ENCODE data around the gene SPEN. TPM values are rescaled to one million over a fixed set of nuclear protein-coding genes. Genes with fewer than 3 reads are reported as not detected.
"Not testable (repeated sequence)": the region's sequence is repeated elsewhere in the genome, so short reads cannot be mapped to it uniquely, and the experiment has no call there.

SPEN gene
- polyA plus RNA-seq, 1 donor = 38.3 TPM

GRCh38 chr1:15962671-15963362 is 115.3 kb downstream of the SPEN start:
- no peak for DNase-seq

- no peak for DNase-seq
Measured at GRCh38 chr1:15963363-15963967, 116.0 kb downstream of the SPEN start.

- no peak for DNase-seq
Measured at GRCh38 chr1:15963968-15964648, 116.6 kb downstream of the SPEN start.

- DNase-seq = no peak
Measured at GRCh38 chr1:15965228-15965767, 117.8 kb downstream of the SPEN start.

GRCh38 chr1:15966081-15966955 is 118.8 kb downstream of the SPEN start:
- no peak for DNase-seq

- no peak for DNase-seq
Measured at GRCh38 chr1:15966956-15967344, 119.4 kb downstream of the SPEN start.

GRCh38 chr1:15968172-15968571 is 120.7 kb downstream of the SPEN start:
- DNase-seq = no peak

- no peak for DNase-seq
Measured at GRCh38 chr1:15969321-15969880, 121.9 kb downstream of the SPEN start.

- no peak for DNase-seq
Measured at GRCh38 chr1:15970911-15971310, 123.4 kb downstream of the SPEN start.

GRCh38 chr1:15972409-15972808 is 124.9 kb downstream of the SPEN start:
- no peak for DNase-seq

- DNase-seq = no peak
Measured at GRCh38 chr1:15973772-15974171, 126.3 kb downstream of the SPEN start.

- DNase-seq = no peak
Measured at GRCh38 chr1:15974855-15975254, 127.3 kb downstream of the SPEN start.

GRCh38 chr1:15975358-15975804 is 127.9 kb downstream of the SPEN start:
- DNase-seq = no peak

GRCh38 chr1:15975805-15976680 is 128.5 kb downstream of the SPEN start, which contains the start of gene ZBTB17:
Gene ZBTB17, minus strand, starts transcription at chr1:15976101. Its CDS starts 27,606 bp downstream, at chr1:15948495.
- DNase-seq = peak; percentile 94

GRCh38 chr1:15977947-15978346 is 130.4 kb downstream of the SPEN start:
- DNase-seq = not testable (repeated sequence)

GRCh38 chr1:15981679-15982078 is 134.2 kb downstream of the SPEN start:
- DNase-seq = no peak

- no peak for DNase-seq
Measured at GRCh38 chr1:15983275-15983674, 135.8 kb downstream of the SPEN start.

- DNase-seq = no peak
Measured at GRCh38 chr1:15985611-15986297, 138.2 kb downstream of the SPEN start.

GRCh38 chr1:15988856-15989736 is 141.6 kb downstream of the SPEN start:
- DNase-seq = no peak

All from hindlimb muscle (tissue), 1 donor.